ENCODE results near the gene MED13.

- TF ChIP-seq CTCF (IDR thresholded peaks at IDR 0.05): no peak
- TF ChIP-seq ZFX (IDR thresholded peaks at IDR 0.05; ENCODE audit: borderline replicate concordance): no peak
These were observed 28.4 kb upstream of the MED13 start for GRCh38 chr17:62093188-62094155.

All from 22Rv1 (cell line).